HG03066 (cell line): ENCODE measurements around the gene CYREN.

Source experiments
- ATAC-seq: cut with Tn5 transposase; IDR thresholded peaks from one replicate; pipeline ENCODE4 v1.9.1; 2021; ENCODE audit warnings: low read depth; ENCODE audit not compliant: unreplicated experiment

The CYREN gene

GRCh38 chr7:135117096-135117495, 53.4 kb downstream of the CYREN start:
- no peak for ATAC-seq
